ENCODE data around the gene GUCA1A.
"Not testable (repeated sequence)": the region's sequence is repeated elsewhere in the genome, so short reads cannot be mapped to it uniquely, and the experiment has no call there.

The GUCA1A gene

DNA sequence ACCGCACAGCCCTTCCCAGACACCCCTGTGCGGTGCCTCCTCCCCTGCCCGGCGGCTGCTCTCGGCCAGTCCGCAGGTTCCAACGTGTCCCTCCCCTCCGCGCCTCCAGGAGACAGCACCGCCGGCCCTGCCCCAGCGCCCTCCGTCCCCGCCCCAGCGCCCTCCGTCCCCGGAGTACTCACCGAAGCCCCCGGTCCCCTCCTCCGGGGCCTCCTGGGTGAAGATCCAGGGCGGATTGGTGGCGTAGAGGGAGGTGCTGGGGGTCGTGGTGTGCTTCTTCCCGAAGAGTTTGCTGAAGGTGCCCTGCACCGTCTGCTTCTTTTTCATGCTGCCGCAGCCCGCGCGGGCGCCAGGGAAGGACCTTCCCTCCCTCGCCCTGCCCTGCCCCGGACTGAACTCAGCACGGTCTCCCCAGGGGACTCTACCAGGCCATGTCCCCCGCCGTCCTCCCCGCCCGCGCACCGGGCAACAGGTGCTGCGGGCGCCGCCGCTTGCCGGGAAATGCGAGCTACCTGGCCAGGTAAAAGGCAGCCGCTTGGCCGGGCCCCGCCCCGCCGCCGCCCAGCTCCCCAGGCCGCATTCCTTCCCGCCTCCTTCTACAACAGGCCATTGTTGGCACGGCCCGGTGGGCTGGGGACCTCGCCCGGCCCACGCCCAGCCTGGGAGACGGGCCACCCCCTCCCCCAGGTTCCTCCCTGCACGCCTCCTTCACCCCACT, 30.9 kb upstream of the GUCA1A start, which contains the start of gene C6orf132:
C6orf132 (minus strand) TSS at position 503 of the 718 bp plus-strand sequence; CDS start at position 327, 176 bp downstream.
- no peak for DNase-seq

DNA sequence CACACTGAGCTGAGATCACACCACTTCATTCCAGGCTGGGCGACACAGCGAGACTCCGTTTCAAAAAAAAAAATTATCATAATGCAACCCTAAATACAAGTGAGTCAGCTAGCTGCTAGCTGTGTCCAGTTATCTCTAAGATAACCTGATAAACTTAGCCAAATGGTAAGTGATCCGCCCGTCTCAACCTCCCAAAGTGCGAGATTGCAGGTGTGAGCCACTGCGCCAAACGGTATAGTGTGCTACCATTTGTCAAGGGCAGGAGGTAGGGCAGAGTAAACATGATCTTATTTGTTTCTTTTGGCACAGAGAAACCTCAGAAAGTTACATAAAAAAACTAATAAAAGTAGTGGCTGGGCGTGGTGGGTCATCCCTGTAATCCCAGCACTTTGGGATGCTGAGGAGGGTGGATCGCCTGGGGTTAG, 26.0 kb upstream of the GUCA1A start:
- no peak for DNase-seq

DNA sequence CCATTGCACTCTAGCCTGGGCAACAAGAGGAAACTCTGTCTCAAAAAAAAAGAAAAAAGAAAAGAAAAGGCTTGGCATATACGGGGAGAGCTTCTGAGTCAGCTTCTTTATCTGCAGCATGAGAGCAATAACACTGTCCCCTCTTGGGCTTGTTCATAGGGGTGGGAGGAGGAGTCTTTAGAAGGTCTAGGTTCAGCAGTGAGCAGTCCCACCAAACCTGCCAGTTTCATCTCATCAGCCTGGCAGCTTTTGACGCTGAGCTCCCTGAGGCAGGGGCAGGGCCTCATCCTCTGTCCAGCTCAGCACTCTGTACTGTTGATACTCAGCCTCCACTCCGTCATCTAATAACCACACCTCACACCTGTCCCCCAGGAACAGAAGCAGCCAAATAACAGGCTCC, 25.1 kb upstream of the GUCA1A start:
- DNase-seq: no peak

DNA sequence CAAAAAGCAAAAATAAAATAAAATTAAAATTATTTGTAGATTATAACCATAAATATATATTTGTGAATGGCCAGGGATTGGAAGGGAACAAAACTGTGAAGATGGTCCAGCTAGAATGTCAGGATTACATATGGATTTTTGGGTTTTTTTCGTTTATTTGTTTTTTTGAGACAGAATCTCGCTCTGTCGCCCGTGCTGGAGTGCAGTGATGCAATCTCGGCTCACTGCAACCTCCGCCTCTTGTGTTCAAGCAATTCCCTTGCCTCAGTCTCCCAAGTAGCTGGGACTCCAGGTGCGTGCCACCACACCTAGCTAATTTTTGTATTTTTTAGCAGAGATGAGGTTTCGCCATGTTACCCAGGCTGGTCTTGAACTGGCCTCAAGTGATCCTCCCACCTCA, 22.9 kb upstream of the GUCA1A start:
- DNase-seq: no peak

DNA sequence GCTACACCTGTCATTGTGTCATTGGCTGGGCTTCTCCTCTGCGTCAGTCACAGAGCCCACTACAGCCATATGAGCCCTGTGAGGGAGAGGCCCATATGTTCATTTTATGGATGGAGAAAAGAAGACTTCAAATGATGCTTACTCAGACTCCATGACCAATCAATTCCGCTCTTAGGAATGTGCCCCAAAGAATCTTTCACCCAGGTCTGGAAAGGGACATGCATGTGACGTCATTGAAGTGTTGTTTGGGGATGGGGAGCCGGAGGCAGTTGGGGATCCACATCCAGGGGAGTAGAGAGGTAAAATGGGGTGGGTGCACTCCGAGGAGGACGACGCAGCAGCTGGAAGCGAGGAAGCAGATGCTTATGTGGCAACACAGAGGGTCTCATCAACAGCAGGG, 21.1 kb upstream of the GUCA1A start:
- DNase-seq: no peak

DNA sequence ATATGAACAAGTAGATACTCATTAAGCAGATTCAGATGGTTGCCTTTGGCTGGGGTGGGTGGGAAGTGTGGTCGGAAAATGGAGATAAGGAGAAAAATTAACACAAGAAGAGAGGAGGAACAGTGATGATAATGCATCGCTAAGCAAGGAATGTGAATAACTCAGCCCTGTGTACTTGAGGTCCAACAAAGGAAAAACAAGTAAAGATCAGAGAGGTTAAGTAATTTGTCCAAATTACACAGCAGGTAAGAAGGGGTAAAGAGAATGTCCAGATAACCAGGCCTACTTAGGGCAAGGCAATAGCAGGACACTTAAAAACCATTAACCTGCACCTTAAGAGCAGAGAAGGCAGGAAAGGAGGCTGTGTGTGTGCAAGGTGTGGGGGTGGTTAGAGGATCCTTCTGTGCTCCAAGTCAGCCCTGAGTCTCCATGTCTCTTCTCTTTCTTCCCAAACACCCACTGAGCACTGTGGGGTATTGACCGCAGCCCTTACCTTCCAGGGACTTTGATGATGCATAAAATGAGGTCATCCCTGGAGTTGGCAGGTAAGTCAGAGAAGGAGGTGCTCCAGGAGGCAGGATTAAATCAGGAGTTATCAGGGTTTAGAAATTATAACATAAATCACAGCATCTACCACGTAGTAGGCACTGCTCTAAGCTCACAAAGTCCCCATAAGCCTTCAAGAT, 20.5 kb upstream of the GUCA1A start:
- not testable (repeated sequence) for DNase-seq

DNA sequence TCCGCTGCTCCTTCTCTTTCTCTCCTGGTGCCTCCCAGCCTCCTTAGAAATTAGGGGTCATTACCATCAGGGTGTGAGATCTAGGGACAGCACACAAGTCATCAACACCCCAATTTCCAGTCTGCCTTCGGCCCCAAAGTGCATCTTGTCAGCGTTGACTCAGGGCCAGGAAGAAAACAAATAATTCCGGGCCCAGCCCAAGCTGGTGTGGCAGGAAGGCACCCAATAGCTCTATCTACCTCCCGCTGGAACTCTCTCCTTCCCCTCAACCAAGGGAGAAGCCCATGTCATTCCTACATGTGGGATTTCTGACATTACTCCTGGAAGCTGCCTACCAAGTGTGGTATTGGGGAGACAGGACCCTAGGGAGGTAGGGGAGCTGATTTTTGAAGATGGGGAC, 19.2 kb upstream of the GUCA1A start:
- no peak for DNase-seq

DNA sequence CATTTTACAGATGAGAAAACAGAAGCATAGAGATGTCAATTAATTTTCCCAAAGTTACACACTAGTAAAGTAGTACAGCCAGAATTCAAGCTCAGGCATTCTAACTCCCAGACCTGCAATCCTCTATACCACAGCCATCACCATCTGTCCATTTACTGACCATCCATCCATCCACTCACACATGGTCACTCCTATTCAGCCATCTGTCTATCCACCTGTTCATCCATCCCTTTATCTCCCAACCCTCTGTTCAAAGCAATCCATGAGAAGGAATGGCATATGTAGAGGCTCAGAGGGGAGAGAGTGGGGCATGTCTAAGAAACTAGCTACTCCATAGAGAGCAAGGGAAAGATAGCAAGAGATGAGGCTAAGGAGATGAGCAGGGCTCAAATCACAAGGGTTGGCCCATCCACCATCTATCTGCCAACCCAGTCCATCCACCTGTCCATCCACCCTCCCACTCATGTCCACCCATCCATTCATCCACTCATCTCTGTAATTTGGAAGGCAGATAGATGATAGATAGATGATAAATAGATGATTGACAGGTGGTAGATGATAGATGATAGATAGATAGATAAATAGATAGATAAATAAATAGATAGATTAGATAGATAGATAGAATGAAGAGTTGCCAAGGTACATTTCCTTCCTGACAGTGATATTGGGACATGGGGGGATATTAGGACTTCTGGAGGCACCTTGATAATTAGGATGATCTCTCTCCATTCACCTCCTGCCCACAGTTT, 18.5 kb upstream of the GUCA1A start:
- DNase-seq: no peak

DNA sequence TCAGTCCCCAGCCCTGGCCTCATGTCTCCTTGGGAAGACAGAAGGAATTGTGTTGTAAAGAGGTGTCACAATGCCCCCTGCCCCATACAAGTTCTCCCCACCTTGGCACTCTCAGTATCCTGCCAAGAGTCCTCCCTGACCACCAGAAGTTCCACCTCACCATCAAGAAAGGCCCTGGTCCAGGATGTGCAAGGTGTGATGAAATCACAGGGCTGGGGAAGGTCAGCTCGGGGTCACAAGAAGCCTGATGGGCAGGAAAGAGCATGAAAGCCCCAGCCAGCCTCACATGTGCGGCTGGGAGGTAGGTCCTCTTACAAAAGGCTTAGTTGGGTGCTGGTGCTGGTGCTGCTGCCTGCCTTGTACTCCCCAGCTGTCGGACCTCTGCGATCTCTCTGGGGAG, 17.9 kb upstream of the GUCA1A start:
- DNase-seq: no peak

DNA sequence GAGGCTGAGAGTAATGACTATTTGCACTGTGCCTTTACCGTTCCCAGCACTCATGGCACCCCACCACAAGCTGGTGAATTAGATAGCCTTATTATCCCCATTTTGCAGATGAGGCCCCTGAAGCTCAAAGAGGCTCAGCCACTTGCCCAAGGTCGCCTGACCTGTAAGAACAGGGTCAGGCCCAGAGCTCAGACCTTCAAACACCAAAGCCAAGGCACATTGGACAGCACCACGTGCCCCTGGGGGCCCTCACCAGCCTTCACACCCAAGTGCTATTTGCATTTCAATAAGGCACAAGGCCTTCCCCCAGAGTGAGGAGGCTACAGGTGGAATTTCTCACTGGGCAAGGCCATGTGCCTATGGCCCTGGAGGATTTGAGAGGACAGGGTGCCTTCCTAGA, 16.5 kb upstream of the GUCA1A start:
- DNase-seq: no peak

DNA sequence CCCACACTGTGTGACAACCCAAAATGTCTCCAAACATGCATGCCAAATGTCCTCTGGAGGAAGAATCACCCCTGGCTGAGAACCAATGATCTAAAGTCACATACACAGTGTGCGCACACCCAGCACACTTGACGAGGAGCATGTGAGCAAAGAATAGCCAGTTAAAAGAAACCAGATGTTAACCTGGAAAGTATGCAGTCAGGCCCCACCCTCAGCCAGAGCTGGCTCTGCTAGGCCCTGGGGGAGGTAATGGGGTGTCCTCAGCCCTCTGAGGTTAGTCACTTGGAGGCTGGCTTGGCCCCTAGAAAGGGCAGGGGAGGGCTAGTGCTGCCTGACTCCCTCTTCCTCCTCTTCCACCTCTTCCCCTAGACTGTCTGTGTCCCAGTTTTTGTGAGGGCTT, 15.2 kb upstream of the GUCA1A start:
- no peak for DNase-seq

DNA sequence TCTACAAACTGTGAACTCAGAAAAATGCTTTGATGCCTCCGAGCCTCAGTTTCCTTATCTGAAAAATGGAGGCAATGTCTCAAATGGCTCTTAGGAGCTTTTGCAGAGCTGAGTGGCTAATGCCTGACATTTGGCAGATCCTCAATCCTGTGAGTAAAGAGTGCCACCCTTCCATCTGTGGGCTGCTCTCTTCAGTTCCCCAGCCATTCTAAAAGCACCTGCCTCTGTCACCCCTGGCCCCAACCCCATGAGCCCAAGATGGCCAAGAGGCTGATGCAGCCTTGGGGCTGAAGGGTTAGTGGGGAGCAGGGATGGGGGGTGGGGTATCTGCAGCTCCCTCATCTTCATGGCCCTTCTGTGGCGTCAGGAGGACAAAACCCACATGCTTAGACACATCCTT, 14.5 kb upstream of the GUCA1A start:
- DNase-seq: no peak

DNA sequence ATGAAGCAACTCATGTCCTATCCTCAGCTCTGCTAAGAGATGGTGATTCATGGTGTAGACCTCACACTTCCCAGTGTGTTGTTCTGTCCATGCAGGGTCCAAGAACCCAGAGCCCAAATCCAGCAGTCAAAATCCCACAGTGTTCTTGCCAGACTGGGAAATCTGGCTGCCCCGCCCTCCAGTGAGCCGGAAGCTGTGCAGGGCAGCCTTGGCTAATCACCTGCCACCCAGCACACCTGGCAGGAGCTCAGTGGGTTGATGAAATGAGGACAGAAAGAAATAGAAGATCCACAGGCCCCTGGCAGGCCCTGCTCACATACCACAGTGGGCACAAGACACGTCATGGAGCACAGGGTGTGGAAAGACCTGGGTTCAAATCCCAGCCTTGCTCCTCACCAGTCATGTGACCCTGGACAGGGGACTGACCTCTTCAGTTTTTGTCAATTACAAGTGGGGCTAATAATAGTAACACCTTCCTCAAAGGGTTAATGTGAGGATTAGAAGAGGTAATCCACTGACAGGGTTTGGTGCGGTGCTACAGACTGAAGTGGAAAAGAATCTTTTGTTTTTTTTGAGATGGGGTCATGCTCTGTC, 13.6 kb upstream of the GUCA1A start:
- no peak for DNase-seq

DNA sequence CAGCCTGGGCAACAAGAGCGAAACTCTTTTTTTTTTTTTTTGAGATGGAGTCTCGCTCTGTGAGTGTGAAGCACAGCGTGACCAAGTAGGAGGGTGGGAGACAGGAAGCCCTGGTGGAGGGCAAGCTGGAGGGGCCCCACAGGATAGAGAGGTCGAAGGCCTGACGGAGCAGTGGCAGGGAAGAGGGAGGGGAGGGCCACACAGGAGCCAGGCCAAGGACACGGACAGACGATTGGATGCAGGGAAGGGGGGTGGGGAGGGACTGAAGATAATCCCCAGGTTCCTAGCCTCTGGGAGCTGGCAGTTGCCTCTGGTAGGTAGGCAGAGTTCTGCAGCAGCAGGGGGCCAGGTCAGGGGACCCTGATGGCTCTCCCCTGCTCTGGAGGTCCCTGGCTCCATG, 10.8 kb upstream of the GUCA1A start:
- DNase-seq: no peak

DNA sequence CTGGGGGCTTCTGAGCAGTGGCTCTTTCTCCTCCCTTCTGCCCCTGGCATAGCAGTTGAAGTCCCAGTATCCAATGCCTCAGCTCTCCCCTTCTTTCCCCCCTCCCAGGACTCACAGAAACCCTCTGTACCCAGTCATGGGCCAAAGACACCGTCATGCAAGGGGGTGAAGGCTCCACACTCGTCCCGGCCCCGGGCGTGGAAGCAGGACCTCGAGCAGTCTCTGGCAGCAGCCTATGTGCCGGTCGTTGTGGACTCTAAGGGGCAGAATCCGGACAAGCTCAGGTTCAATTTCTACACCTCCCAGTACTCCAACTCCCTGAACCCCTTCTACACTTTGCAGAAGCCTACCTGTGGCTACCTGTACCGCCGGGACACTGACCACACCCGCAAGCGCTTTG, 10.4 kb upstream of the GUCA1A start:
- DNase-seq: no peak

DNA sequence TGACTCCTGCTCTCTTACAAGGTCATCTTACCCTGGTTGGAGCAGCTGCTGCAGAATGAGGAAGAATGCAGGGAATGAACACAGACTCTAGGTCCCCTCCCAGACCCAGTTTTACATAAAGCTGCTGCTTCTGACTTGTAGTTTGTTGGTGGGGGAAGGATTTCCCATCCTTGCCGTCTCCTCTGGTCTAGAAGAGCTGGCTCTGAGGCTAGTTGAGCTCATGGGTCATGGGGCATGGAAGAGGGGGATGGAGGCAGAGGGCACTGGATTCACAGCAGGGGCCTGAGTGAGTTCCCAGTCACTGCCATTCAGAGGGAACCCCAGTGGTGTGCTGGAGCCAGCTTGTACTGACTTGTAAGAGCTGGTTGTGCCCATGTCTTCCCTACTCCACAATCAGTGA, 9.2 kb upstream of the GUCA1A start:
- DNase-seq: no peak

DNA sequence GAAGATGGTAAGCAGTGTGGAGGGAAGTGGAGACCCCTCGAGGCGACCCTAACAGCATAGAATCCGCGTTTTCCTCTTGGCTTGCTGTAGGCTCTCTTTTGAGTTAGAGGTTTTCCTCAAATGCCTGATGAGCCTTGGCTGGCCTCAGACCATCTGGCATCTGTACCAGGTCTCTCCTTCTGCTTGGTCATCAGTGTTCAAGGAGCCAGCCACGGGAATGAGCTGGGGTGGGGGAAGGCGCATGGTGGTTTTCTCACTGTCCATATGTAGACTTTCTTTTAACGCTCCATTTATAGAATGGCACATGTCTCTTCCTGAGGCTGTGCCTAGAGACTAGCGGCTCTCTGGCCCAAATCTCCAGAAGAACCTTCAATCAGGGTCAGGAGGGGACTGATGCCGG, 8.1 kb upstream of the GUCA1A start:
- DNase-seq: no peak

DNA sequence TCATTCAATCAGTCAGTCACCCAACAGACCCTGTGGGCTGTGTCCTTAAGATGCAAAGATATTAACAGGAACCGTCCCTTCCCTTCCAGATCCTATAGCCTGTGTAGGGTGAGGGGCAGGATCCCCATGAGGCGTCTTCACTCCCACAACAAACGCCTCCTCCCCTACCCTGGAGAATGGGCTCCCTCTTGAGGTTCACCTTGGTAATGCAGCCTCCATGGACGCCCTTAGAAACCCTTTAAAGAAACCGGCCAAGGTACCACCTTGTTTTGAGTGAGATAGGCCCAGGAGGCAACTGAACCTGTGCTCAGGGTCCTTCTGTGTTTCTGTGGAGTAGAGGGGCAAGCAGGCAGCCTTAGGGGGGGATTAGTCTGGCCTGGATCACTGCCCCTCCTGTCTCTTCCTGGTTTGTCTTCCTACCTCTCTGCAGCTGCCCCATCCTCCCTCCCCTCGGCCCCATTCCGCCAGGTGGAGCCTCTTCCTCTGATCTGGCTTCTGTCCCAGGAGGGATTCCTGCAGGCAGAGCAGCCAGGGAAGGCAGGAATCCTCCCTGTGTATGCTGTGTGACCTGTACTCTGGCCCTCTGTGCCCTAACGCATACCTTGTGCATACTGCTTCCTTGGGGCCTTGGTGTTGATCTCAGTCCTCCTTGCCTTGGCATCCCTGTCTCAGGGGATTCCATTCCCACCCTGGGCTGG, 6.6 kb upstream of the GUCA1A start:
- peak in 37 of 58 donors; percentile 3 to 61 (median 18) for DNase-seq

DNA sequence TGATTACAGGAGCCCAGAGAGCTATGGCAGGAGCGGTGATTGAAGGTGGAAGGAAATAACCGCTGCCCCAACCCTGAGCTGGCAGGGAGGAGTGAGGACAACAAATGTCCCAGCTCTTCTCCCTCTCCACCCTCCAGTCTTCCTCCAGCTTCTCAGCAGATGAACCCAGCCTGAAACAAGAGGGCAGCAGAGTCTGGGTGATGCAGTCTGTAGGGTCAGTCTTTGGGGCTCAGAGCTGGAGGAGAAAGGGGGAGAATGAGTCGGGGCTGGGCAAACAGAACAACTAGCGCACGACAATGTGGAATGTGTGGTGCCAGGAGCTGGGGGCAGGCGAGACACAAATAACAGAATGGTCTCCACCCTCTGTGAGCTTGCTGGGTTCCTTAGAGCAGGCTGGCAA, 4.5 kb upstream of the GUCA1A start:
- DNase-seq: no peak

DNA sequence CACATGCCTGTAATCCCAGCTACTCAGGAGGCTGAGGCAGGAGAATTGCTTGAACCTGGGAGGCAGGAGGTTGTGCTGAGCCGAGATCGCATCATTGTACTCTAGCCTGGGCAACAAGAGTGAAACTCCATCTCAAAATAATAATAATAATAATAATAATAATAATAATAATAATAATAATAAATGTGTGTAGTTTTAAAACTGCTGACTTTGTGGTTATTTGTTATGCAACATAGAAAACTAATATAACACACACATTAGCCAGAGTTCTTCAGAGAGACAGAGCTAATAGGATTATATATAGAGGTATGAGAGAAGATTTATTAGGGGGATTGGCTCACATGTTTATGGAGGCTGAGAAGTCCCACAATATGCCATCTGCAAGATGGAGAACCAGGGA, 3.4 kb upstream of the GUCA1A start:
- DNase-seq: not testable (repeated sequence)

DNA sequence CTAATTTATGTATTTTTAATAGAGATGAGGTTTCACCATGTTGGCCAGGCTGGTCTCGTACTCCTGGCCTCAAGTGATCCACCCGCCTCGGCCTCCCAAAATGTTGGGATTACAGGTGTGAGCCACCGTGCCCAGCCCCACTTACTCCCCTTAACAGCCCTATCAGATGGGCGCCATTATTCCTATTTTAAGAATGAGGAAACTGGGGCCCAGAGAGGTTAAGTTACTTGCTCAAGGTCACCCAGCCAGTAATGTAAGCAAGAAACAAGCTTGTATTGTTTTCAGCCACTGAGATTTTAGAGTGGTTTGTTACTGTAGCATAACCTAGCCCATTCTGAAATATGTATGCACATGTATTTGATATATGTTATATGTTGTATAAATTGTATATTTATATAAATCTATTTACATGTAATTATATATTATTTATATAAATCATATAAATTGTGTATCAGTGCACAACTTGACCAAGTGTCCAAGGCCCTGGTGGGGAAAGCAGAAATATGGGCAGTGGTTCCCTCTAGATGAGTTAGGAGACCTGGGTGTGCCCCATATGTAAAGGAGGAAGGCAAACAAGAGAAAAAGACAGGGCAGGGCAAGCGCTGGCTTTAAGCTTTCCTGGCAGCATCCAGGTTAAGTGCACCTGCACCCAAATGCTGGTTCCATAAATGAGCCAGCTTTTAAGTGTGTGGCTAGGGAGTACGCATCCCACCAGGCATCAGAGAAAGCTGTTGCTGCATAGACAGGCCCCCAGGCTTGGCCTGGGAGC, 1.2 kb upstream of the GUCA1A start:
- no peak for DNase-seq

Data from anterior cingulate cortex (tissue), 58 donors.